HCEC 1CT (cell line): ENCODE measurements around the gene LILRB5.
"Not testable (repeated sequence)": the region's sequence is repeated elsewhere in the genome, so short reads cannot be mapped to it uniquely, and the experiment has no call there.

ENCODE experiments used
- DNase-seq: peaks from one replicate; pipeline ENCODE4 v3.0.0-alpha.2; 2017

The LILRB5 gene

GRCh38 chr19:54240372-54241336 is 16.4 kb downstream of the LILRB5 start:
- DNase-seq, result not testable (repeated sequence)

DNA sequence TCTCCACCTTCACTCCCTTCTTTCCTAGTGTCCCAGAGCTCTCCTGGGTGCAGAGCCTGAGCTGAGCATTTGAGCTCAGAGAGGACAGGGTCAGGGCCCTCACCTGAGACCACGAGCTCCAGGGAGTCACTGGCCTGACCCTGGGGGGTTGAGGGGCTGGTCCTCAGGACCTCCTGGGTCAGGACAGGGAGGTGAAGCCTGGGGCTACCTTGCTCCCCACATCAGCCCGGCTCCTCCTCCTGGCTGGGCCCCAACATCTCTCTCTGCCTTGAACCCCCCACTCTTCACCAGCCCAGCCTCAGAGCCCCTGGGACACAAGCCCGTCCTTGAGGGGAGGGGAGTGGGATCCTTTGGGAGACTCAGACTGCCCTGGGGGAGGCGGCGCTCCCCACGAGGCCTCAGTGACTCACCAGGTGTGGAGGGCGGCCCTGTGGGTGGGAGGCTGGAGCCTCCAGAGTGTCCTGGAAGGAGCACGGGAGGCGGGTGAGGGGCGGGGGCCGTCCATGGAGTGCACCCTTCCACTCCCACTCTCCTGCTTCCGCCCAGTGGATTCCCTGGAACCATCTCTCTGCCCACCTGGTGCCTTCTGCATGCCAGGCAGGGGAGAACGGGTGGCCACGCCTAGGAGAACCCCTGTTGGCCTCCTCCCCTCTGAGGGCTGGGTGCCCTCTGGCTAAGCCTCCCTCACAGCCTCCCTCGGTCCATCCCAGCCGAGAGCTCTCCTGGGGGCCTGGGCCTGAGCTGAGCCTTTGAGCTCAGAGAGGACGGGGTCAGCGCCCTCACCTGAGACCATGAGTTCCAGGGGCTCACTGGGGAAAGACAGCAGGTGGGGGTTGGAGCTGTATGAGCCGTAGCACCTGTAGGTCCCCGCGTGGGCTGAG is 17.3 kb downstream of the LILRB5 start:
- not testable (repeated sequence) for DNase-seq

- no peak for DNase-seq
Observed at GRCh38 chr19:54233941-54234340, 23.1 kb downstream of the LILRB5 start.

DNA sequence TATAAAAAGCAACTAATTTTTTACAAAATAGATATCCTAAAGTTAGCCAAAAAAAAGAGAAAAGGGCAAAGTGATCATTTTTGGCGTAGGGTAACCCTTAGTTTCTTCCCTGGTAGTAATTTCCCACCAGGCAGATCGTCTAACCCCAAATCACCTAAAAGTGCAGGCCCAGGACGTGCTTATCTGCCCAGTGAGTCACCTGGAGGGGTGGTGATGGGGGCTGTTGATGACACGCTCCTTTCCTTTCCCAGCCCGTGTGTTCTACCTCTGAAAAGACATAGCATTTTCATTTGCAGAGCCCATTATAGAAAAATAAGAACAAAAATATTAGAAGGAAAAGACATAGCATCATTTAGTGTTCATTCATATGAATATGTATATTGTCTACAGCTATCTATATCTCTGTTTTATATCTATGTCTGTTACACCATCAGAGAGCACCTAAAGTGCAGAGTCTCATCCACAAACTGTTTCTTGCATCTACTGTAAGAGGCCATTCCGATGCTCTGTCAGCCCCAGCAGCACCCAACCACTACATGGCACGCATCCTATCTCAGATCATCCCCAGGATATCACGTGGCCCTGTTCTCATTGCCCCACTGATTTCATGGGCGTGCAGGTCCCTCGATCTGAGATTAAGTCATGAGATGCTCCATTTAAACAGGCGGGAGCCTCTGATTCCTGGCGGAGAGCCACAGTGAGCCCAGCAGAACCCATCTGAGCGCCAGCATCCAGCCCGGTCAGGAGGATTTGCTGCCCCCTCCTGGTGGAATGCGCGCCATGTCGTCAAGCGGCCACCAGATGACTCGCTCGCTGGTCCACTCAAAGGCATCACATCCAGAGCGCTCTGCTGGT is 25.8 kb downstream of the LILRB5 start:
- peak; percentile 59 for DNase-seq

- DNase-seq, result no peak
Observed at GRCh38 chr19:54230031-54230430, 27.0 kb downstream of the LILRB5 start.

- no peak for DNase-seq
Observed at GRCh38 chr19:54229146-54229545, 27.9 kb downstream of the LILRB5 start.

DNA sequence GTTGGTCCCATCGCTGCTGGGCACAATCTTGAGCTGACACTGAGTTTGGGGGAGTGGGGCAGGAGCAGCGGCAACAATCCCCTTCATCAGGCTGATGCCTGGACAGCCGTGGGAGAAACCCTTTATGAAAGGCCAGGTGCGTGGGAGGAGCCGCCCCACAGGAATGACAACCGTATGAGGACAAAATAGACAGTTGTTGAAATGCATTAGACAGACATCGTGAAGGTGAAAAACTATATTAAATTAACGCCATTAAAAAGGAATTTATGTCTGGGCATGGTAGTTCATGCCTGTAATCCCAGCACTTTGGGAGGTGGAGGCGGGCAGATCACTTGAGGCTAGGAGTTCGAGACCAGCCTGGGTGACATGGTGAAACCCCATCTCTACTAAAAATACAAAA is 32.5 kb downstream of the LILRB5 start:
- not testable (repeated sequence) for DNase-seq

DNA sequence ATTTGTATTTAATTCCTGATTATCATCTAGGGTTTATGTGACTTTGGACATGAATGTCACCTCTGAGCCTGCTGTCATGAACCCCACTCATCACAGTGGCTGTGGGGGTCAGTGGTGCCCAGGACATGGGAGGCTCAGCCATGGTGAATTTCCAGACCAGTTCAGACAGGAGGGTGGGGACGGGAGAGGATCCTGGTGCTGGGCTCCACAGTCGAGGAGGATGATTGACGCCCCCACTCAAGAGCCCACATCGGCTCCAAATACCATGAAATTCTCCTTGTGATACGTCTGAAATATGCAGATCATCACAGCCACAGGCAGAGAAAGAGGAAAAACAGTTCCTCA is 33.2 kb downstream of the LILRB5 start:
- DNase-seq, result not testable (repeated sequence)

DNA sequence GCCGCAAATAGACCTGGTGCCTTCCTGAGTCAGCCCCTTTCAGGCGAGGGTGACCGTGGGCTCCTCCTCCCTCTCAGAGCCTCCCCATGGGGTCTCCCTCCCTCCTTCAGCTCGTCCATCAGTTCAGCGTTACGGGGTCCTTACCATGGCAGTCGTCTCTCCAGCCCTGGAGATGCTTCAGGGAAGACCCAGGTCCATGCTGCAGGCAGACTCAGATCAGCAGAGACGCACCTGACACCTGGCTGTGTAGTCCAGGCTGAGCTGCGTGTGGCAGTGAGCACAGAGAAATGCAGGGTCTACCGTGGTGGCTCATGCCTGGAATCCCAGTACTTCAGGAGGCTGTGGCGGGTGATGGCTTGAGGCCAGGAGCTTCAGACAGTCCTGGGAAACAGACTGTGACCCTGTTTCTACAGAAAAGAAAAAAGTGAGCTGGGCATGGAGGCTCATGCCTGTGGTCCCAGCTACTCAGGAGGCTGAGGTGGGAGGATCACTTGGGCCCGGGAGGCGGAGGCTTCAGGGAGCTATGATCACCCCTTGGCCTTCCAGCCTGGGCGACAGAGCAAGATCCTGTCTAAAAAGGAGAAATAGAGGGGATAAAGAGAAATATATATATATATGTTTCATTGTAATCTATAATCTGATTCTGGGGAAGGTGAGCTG is 33.7 kb downstream of the LILRB5 start:
- DNase-seq, result not testable (repeated sequence)

DNA sequence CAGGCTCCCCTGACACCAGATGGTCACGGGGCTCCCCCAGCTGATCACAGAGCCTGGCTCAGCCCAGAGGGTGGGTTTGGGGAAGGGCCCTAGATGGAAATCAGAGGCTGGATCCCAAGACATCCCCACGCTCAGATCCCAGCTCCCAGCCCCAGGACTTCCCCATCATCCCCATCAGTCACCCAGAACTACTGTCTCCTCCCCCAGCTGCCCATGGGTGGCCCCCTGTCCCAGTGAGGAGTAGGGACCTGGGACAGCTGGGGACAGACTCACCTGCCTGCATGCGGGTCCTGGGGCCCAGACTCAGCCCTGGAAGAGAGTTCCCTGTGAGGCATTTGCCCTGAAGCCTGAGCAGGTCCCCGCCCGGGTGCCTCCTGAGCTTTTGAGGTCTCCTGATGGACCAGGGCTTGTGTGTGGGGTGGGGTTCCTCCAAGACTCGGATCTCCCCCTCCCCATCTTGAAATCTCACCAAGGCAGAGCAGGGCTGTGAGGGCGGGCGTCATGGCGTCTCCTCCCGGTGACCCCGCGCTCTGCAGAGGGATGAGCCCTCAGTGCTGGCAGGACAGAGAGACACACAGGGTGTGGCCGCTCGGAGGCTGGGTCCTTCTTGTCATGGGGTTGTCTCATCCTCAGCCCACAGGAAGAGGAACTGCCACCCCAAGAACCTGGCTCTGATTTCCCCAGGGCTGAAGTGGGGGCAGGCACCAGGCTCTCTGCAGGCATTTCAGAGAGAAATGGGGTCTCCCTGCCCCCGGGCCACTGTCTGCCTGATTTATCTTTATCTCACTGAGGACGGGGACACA is 34.4 kb downstream of the LILRB5 start, which contains the start of gene LILRB3:
Gene LILRB3 (minus strand): TSS at position 534 of the 803 bp plus-strand sequence. CDS start 31 bp downstream, at position 503.
- not testable (repeated sequence) for DNase-seq

DNA sequence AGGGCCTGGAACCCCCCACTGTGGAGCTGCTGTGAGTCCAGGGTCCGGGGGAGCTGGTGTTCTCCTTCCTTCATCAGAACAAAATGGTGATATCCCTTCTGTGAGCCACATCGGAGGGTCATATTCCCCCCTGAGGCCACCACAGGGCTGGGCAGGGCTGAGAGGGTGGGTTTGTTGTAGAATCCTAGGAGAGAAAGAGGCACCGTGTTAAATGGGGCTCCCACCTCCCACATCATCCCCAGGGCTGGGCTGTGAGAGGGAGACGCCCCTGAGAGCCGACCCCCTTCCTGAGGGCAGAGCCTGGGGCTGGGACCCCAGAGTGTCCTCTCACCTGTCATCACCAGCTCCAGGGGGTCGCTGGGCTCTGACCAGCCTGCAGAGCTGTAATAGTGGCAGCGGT is 35.1 kb downstream of the LILRB5 start:
- DNase-seq, result not testable (repeated sequence)

DNA sequence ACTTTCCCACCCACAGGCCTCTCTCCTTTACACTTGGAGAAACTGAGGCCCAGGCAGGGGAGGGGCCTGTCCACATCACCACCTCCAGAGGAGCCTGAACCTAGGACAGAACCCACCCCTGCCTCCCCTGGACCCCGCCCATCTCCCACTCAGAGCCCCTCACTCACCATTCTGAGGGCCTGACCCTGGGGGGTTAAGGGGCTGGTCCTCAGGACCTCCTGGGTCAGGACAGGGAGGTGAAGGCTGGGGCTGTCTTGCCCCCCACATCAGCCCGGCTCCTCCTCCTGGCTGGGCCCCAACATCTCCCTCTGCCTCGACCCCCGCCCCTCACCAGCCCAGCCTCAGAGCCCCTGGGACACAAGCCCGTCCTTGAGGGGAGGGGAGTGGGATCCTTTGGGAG is 37.4 kb downstream of the LILRB5 start:
- not testable (repeated sequence) for DNase-seq

GRCh38 chr19:54218960-54219661 is 38.0 kb downstream of the LILRB5 start:
- no peak for DNase-seq

DNA sequence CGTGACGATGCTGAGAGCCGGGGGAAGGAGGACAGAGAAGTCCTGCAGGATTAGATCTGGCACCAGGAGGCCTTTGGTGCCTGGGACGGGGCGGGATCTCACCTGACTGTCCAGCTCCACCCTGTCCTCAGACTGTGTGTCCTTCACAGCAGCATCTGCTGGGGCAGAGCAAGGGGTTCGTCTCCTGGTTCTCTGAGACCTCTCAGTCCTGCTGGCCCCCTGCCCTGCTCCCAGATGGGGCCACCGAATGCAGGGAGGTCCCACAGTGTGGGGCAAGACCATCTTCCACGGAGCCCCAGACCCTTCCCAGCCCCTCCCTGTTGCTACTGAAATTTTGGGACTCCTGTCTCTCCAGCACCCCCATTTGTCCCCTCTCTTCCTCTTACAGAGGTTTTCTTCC is 38.8 kb downstream of the LILRB5 start:
- no peak for DNase-seq

GRCh38 chr19:54217517-54218247 is 39.4 kb downstream of the LILRB5 start:
- DNase-seq, result not testable (repeated sequence)

- DNase-seq, result no peak
Observed at GRCh38 chr19:54216869-54217268, 40.2 kb downstream of the LILRB5 start.

GRCh38 chr19:54214734-54215133 is 42.3 kb downstream of the LILRB5 start:
- not testable (repeated sequence) for DNase-seq

DNA sequence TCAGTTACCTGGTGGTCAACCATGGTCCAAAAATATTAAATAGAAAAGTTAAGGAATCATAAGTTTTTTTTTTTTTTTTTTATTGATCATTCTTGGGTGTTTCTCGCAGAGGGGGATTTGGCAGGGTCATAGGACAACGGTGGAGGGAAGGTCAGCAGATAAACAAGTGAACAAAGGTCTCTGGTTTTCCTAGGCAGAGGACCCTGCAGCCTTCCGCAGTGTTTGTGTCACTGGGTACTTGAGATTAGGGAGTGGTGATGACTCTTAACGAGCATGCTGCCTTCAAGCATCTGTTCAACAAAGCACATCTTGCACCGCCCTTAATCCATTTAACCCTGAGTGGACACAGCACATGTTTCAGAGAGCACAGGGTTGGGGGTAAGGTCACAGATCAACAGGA is 42.9 kb downstream of the LILRB5 start:
- not testable (repeated sequence) for DNase-seq

- no peak for DNase-seq
Observed at GRCh38 chr19:54211235-54211634, 45.8 kb downstream of the LILRB5 start.
